ENCODE data around the gene SRRT. TPM values are rescaled to one million over a fixed set of nuclear protein-coding genes. Genes with fewer than 3 reads are reported as not detected.

SRRT gene
- total RNA-seq, 3 donors from 2014 or later, result 406 to 450 (median 436) TPM

- Mint-ChIP-seq H3K4me3 (peak overlapping the region; percentile 16), H3K27me3 (ENCODE audit: low read depth) (no peaks in the 10 kb centered on the region), H3K36me3 (ENCODE audit: insufficient read depth) (peaks cover 74% of the 10 kb centered on the region), H3K4me1 (ENCODE audit: low read depth) (peaks cover 45% of the 10 kb centered on the region), H3K9me3 (no peaks in the 10 kb centered on the region)
- ATAC-seq (no peak), DNase-seq (no peak)
These were observed 8.1 kb downstream of the SRRT start for GRCh38 chr7:100882785-100883526.

GRCh38 chr7:100884736-100885439, 10.0 kb downstream of the SRRT start:
- ATAC-seq (no peak), DNase-seq (no peak)
- Mint-ChIP-seq H3K4me3 (peak overlapping the region; percentile 65), H3K4me1 (ENCODE audit: low read depth) (peaks cover 35% of the 10 kb centered on the region), H3K9me3 (no peaks in the 10 kb centered on the region), H3K27me3 (ENCODE audit: low read depth) (no peaks in the 10 kb centered on the region), H3K36me3 (ENCODE audit: insufficient read depth) (peaks cover 72% of the 10 kb centered on the region)

GRCh38 chr7:100885440-100886141, 10.7 kb downstream of the SRRT start:
- H3K4me1 Mint-ChIP-seq (ENCODE audit: low read depth), result peaks cover 35% of the 10 kb centered on the region
- H3K36me3 Mint-ChIP-seq (ENCODE audit: insufficient read depth), result peaks cover 69% of the 10 kb centered on the region
- no peaks in the 10 kb centered on the region for H3K27me3 Mint-ChIP-seq (ENCODE audit: low read depth)
- ATAC-seq (no peak), DNase-seq (no peak)
- H3K9me3 Mint-ChIP-seq, result no peaks in the 10 kb centered on the region
- H3K4me3 Mint-ChIP-seq, result peak overlapping the region; percentile 22

GRCh38 chr7:100886142-100886935, 11.4 kb downstream of the SRRT start:
- H3K4me1 Mint-ChIP-seq (ENCODE audit: low read depth), result peaks cover 35% of the 10 kb centered on the region
- ATAC-seq (no peak), DNase-seq (no peak)
- H3K27me3 Mint-ChIP-seq (ENCODE audit: low read depth), result peaks cover under 1% of the 10 kb centered on the region
- peak overlapping the region; percentile 19 for H3K4me3 Mint-ChIP-seq
- H3K9me3 Mint-ChIP-seq, result no peaks in the 10 kb centered on the region
- peaks cover 64% of the 10 kb centered on the region for H3K36me3 Mint-ChIP-seq (ENCODE audit: insufficient read depth)

- no peak for DNase-seq
- Mint-ChIP-seq H3K4me3 (peak overlapping the region; percentile 79), H3K9me3 (no peaks in the 10 kb centered on the region), H3K36me3 (ENCODE audit: insufficient read depth) (peaks cover 58% of the 10 kb centered on the region), H3K27me3 (ENCODE audit: low read depth) (peaks cover 6% of the 10 kb centered on the region), H3K4me1 (ENCODE audit: low read depth) (peaks cover 38% of the 10 kb centered on the region)
- ATAC-seq, result no peak
These were observed 12.1 kb downstream of the SRRT start for GRCh38 chr7:100886936-100887515.

GRCh38 chr7:100887516-100888290, 12.8 kb downstream of the SRRT start:
- peaks cover 54% of the 10 kb centered on the region for H3K36me3 Mint-ChIP-seq (ENCODE audit: insufficient read depth)
- DNase-seq (no peak), ATAC-seq (no peak)
- H3K9me3 Mint-ChIP-seq, result no peaks in the 10 kb centered on the region
- H3K4me1 Mint-ChIP-seq (ENCODE audit: low read depth), result peaks cover 38% of the 10 kb centered on the region
- peak overlapping the region; percentile 79 for H3K4me3 Mint-ChIP-seq
- H3K27me3 Mint-ChIP-seq (ENCODE audit: low read depth), result peaks cover 13% of the 10 kb centered on the region

- no peak for ATAC-seq
- Mint-ChIP-seq H3K4me1 (ENCODE audit: low read depth) (peaks cover 37% of the 10 kb centered on the region), H3K36me3 (ENCODE audit: insufficient read depth) (peaks cover 49% of the 10 kb centered on the region), H3K9me3 (no peaks in the 10 kb centered on the region), H3K27me3 (ENCODE audit: low read depth) (peaks cover 17% of the 10 kb centered on the region), H3K4me3 (peak overlapping the region; percentile 79)
- DNase-seq, result no peak
These were observed 13.5 kb downstream of the SRRT start for GRCh38 chr7:100888291-100888987.

GRCh38 chr7:100888988-100889750, 14.3 kb downstream of the SRRT start, which contains the start of gene UFSP1:
Gene UFSP1 (minus strand): TSS chr7:100889715. CDS start chr7:100889271, 444 bp downstream.
- Mint-ChIP-seq H3K36me3 (ENCODE audit: insufficient read depth) (peaks cover 43% of the 10 kb centered on the region), H3K4me1 (ENCODE audit: low read depth) (peaks cover 37% of the 10 kb centered on the region), H3K27me3 (ENCODE audit: low read depth) (peaks cover 24% of the 10 kb centered on the region), H3K4me3 (peak within 1 kb of the TSS; percentile 80), H3K9me3 (no peaks in the 10 kb centered on the region)
- DNase-seq (no peak), ATAC-seq (peak; percentile 49 to 51)

GRCh38 chr7:100890653-100891567, 16.0 kb downstream of the SRRT start:
- Mint-ChIP-seq H3K9me3 (no peaks in the 10 kb centered on the region), H3K36me3 (ENCODE audit: insufficient read depth) (peaks cover 27% of the 10 kb centered on the region), H3K27me3 (ENCODE audit: low read depth) (peaks cover 27% of the 10 kb centered on the region), H3K4me3 (peak overlapping the region; percentile 80), H3K4me1 (ENCODE audit: low read depth) (peaks cover 35% of the 10 kb centered on the region)
- DNase-seq (no peak), ATAC-seq (no peak)

GRCh38 chr7:100891568-100892247, 16.8 kb downstream of the SRRT start:
- Mint-ChIP-seq H3K9me3 (no peaks in the 10 kb centered on the region), H3K36me3 (ENCODE audit: insufficient read depth) (peaks cover 19% of the 10 kb centered on the region), H3K4me3 (peak overlapping the region; percentile 65), H3K27me3 (ENCODE audit: low read depth) (peaks cover 33% of the 10 kb centered on the region), H3K4me1 (ENCODE audit: low read depth) (peaks cover 36% of the 10 kb centered on the region)
- DNase-seq, result no peak
- ATAC-seq, result no peak
